ENCODE results near the gene GMDS.

The GMDS gene

GRCh38 chr6:1633366-1634021 lies 611.9 kb downstream of the GMDS start:
- DNase-seq: no peak

GRCh38 chr6:1631251-1631650 lies 614.2 kb downstream of the GMDS start:
- DNase-seq: no peak

- DNase-seq: no peak
Observed at GRCh38 chr6:1630771-1631217, 614.6 kb downstream of the GMDS start.

- DNase-seq: no peak
Observed at GRCh38 chr6:1630212-1630770, 615.1 kb downstream of the GMDS start.

- no peak for DNase-seq
Observed at GRCh38 chr6:1629316-1629715, 616.1 kb downstream of the GMDS start.

GRCh38 chr6:1627827-1628560 lies 617.4 kb downstream of the GMDS start:
- DNase-seq: no peak

- no peak for DNase-seq
Observed at GRCh38 chr6:1626481-1626880, 618.9 kb downstream of the GMDS start.

GRCh38 chr6:1625794-1626435 lies 619.5 kb downstream of the GMDS start:
- no peak for DNase-seq

- no peak for DNase-seq
Observed at GRCh38 chr6:1624851-1625781, 620.3 kb downstream of the GMDS start.

- DNase-seq: no peak
Observed at GRCh38 chr6:1624058-1624850, 621.2 kb downstream of the GMDS start.

GRCh38 chr6:1623769-1624057 lies 621.7 kb downstream of the GMDS start:
- DNase-seq: no peak

GRCh38 chr6:1622851-1623768 lies 622.3 kb downstream of the GMDS start:
- no peak for DNase-seq

- no peak for DNase-seq
Observed at GRCh38 chr6:1622220-1622850, 623.1 kb downstream of the GMDS start.

- DNase-seq: no peak
Observed at GRCh38 chr6:1621070-1621701, 624.2 kb downstream of the GMDS start.

GRCh38 chr6:1620504-1621069 lies 624.8 kb downstream of the GMDS start:
- no peak for DNase-seq

- no peak for DNase-seq
Observed at GRCh38 chr6:1619673-1620503, 625.5 kb downstream of the GMDS start.

GRCh38 chr6:1619098-1619672 lies 626.2 kb downstream of the GMDS start:
- no peak for DNase-seq
